Caco-2 (cell line): ENCODE results near the gene REM2. TPM values are rescaled to one million over a fixed set of nuclear protein-coding genes. Genes with fewer than 3 reads are reported as not detected.

ENCODE experiments used
- BruUV-seq: library from RNA; stranded (reverse); fragments of 400-500 nt; replicated peaks from 2 replicates; lab custom pipeline; 2021; lab: Mats Ljungman, UMichigan
- CTCF ChIA-PET: fragments of 300-600 bp; sonication (Branson Sonifier 250); formaldehyde crosslinking; loops from one replicate; lab custom pipeline; 2022; ENCODE audit warnings: antibody characterized with exemption; lab: Charles Lee
- POLR2A ChIA-PET: fragments of 300-600 bp; sonication (Branson Sonifier 250); formaldehyde crosslinking; loops from one replicate; lab custom pipeline; 2022; ENCODE audit warnings: antibody characterized with exemption; lab: Charles Lee
- DNase-seq, 2 experiments: peaks; one replicate each; pipeline versions ENCODE4 v3.0.0 to v3.0.0-alpha.2; 2020 to 2022
- H3K27me3 ChIP-seq: replicated peaks from 2 replicates; pipeline ENCODE4 v1.6.0; 2011; ENCODE audit warnings: low read length; ENCODE audit not compliant: control insufficient read depth, insufficient read depth
- H3K36me3 ChIP-seq: 2 replicates; pipeline ENCODE4 v1.5.1; 2011; ENCODE audit warnings: low read length; ENCODE audit not compliant: control insufficient read depth, insufficient read depth
- H3K4me1 ChIP-seq: fragments of 250-450 bp; sonication (Bioruptor Pico); 2 replicates; pipeline ENCODE4 v1.5.1; 2020; ENCODE audit warnings: mild to moderate bottlenecking
- H3K4me3 ChIP-seq: 2 replicates; pipeline ENCODE4 v1.5.1; 2011; ENCODE audit warnings: low read depth, mild to moderate bottlenecking, control low read depth, low read length
- H3K9me3 ChIP-seq: fragments of 250-450 bp; sonication (Bioruptor Pico); 2 replicates; pipeline ENCODE4 v1.5.1; 2020; ENCODE audit warnings: mild to moderate bottlenecking, moderate library complexity
- H3K27ac Mint-ChIP-seq: one replicate; pipeline ENCODE4 v1.8.0; 2022; ENCODE audit warnings: mixed read lengths; ENCODE audit not compliant: unreplicated experiment
- H3K27me3 Mint-ChIP-seq: one replicate; pipeline ENCODE4 v1.8.0; 2022; ENCODE audit warnings: mixed read lengths; ENCODE audit not compliant: insufficient read depth, unreplicated experiment
- H3K36me3 Mint-ChIP-seq: one replicate; pipeline ENCODE4 v1.8.0; 2022; ENCODE audit warnings: mild to moderate bottlenecking, mixed read lengths; ENCODE audit not compliant: insufficient read depth, unreplicated experiment
- H3K4me1 Mint-ChIP-seq: one replicate; pipeline ENCODE4 v1.8.0; 2022; ENCODE audit warnings: low read depth, mixed read lengths; ENCODE audit not compliant: unreplicated experiment
- H3K4me3 Mint-ChIP-seq: one replicate; pipeline ENCODE4 v1.8.0; 2022; ENCODE audit warnings: mild to moderate bottlenecking, moderate library complexity, mixed read lengths; ENCODE audit not compliant: unreplicated experiment
- H3K9me3 Mint-ChIP-seq: one replicate; pipeline ENCODE4 v1.8.0; 2022; ENCODE audit warnings: mixed read lengths; ENCODE audit not compliant: unreplicated experiment
- intact Hi-C: fragments of 100-400 bp; cut with micrococcal nuclease; formaldehyde crosslinking; loops from one replicate; pipeline ENCODE4 v1.10.0; 2022; ENCODE audit not compliant: unreplicated experiment
- total RNA-seq: library from RNA; stranded (reverse); gene quantifications from 2 replicates; pipeline ENCODE4 v1.2.3, GENCODE V29; 2022
- TF ChIP-seq, protein P1 (sequence below), 2 experiments: fragments of 200-600 bp in 1 of 2; IDR thresholded peaks; 1 replicate in 1 of 2; 2 replicates in 1 of 2; pipeline versions ENCODE4 v1.5.1 to v1.8.0; 2011 to 2022; ENCODE audit warnings: antibody characterized with exemption in 1 of 2, control low read depth in 1 of 2, inconsistent platforms in 1 of 2, low read depth in 1 of 2, low read length in 1 of 2, mild to moderate bottlenecking in 1 of 2, moderate library complexity in 1 of 2; ENCODE audit not compliant: insufficient read depth in 1 of 2, severe bottlenecking in 1 of 2, unreplicated experiment in 1 of 2

The REM2 gene
- total RNA-seq, 1 experiment from 2014 or later = 0.41 TPM

- Histone ChIP-seq H3K4me1 (no peaks in the 10 kb centered on the region), H3K9me3 (no peaks in the 10 kb centered on the region), H3K36me3 (no peaks in the 10 kb centered on the region), H3K4me3 (no peak overlapping the region), H3K27me3 (no peaks in the 10 kb centered on the region)
- TF ChIP-seq, protein P1, sequence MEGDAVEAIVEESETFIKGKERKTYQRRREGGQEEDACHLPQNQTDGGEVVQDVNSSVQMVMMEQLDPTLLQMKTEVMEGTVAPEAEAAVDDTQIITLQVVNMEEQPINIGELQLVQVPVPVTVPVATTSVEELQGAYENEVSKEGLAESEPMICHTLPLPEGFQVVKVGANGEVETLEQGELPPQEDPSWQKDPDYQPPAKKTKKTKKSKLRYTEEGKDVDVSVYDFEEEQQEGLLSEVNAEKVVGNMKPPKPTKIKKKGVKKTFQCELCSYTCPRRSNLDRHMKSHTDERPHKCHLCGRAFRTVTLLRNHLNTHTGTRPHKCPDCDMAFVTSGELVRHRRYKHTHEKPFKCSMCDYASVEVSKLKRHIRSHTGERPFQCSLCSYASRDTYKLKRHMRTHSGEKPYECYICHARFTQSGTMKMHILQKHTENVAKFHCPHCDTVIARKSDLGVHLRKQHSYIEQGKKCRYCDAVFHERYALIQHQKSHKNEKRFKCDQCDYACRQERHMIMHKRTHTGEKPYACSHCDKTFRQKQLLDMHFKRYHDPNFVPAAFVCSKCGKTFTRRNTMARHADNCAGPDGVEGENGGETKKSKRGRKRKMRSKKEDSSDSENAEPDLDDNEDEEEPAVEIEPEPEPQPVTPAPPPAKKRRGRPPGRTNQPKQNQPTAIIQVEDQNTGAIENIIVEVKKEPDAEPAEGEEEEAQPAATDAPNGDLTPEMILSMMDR (IDR thresholded peaks at IDR 0.05; ENCODE audit: insufficient read depth in 1 of 2, low read depth in 1 of 2, low read length in 1 of 2, severe bottlenecking in 1 of 2, unreplicated experiment in 1 of 2) = no peak
- POLR2A ChIA-PET = interaction anchor here (0.7 kb wide), 2 partner anchors 31 to 68 kb away, joined by 3 to 14 read pairs; no protein-coding TSS in a partner anchor
- no peak for DNase-seq
- peaks cover 11% of the 10 kb centered on the region for H3K36me3 Mint-ChIP-seq
- intact Hi-C loops = no loop called here
- no TSS peak for BruUV-seq
- H3K4me3 Mint-ChIP-seq = no peak overlapping the region
- no peak overlapping the region for H3K27ac Mint-ChIP-seq
- H3K9me3 Mint-ChIP-seq = no peaks in the 10 kb centered on the region
- CTCF ChIA-PET = interaction anchor here (0.6 kb wide), 1 partner anchor 162 kb away, joined by 3 read pairs; no protein-coding TSS in a partner anchor
- H3K4me1 Mint-ChIP-seq = no peaks in the 10 kb centered on the region
- no peaks in the 10 kb centered on the region for H3K27me3 Mint-ChIP-seq
Observed at GRCh38 chr14:22888662-22889061, 5.6 kb downstream of the REM2 start.

- Mint-ChIP-seq H3K27ac (no peak overlapping the region), H3K4me1 (no peaks in the 10 kb centered on the region), H3K4me3 (no peak overlapping the region), H3K9me3 (no peaks in the 10 kb centered on the region), H3K27me3 (no peaks in the 10 kb centered on the region), H3K36me3 (peaks cover 11% of the 10 kb centered on the region)
- POLR2A ChIA-PET = no interaction called here
- no TSS peak for BruUV-seq
- no peak for DNase-seq
- no peaks in the 10 kb centered on the region for H3K27me3 ChIP-seq
- no peaks in the 10 kb centered on the region for H3K4me1 ChIP-seq
- H3K9me3 ChIP-seq = no peaks in the 10 kb centered on the region
- CTCF ChIA-PET = interaction anchor here (1.6 kb wide), 1 partner anchor 10 kb away, joined by 4 read pairs; no protein-coding TSS in a partner anchor
- no peak overlapping the region for H3K4me3 ChIP-seq
- no peaks in the 10 kb centered on the region for H3K36me3 ChIP-seq
- intact Hi-C loops = no loop called here
- TF ChIP-seq, protein P1 (IDR thresholded peaks at IDR 0.05; ENCODE audit: insufficient read depth in 1 of 2, low read depth in 1 of 2, low read length in 1 of 2, severe bottlenecking in 1 of 2, unreplicated experiment in 1 of 2) = no peak
Observed at GRCh38 chr14:22890416-22890815, 7.4 kb downstream of the REM2 start.

GRCh38 chr14:22892488-22892887 lies 9.5 kb downstream of the REM2 start:
- BruUV-seq = no TSS peak
- Mint-ChIP-seq H3K9me3 (no peaks in the 10 kb centered on the region), H3K4me3 (no peak overlapping the region), H3K27ac (no peak overlapping the region), H3K36me3 (no peaks in the 10 kb centered on the region), H3K27me3 (no peaks in the 10 kb centered on the region), H3K4me1 (no peaks in the 10 kb centered on the region)
- no peaks in the 10 kb centered on the region for H3K36me3 ChIP-seq
- H3K27me3 ChIP-seq = no peaks in the 10 kb centered on the region
- intact Hi-C loops = no loop called here
- no peaks in the 10 kb centered on the region for H3K9me3 ChIP-seq
- POLR2A ChIA-PET = no interaction called here
- TF ChIP-seq, protein P1 (IDR thresholded peaks at IDR 0.05; ENCODE audit: insufficient read depth in 1 of 2, low read depth in 1 of 2, low read length in 1 of 2, severe bottlenecking in 1 of 2, unreplicated experiment in 1 of 2) = no peak
- H3K4me3 ChIP-seq = no peak overlapping the region
- DNase-seq = no peak
- H3K4me1 ChIP-seq = 0 out of 2 replicates have a peak, but pooled peaks cover 2% of the 10 kb centered on the region
- CTCF ChIA-PET = interaction anchor here (1.2 kb wide), 1 partner anchor 10 kb away, joined by 6 read pairs; the partner anchor contains the start of gene REM2
